GM12878 (cell line): ENCODE measurements around the gene CCDC61. TPM values are rescaled to one million over a fixed set of nuclear protein-coding genes. Genes with fewer than 3 reads are reported as not detected.

Experiments used
- ATAC-seq: fragments of 200-7000 bp; cut with Tn5 transposase; 3 replicates; pipeline ENCODE4 v1.9.1; 2020; ENCODE audit warnings: mild to moderate bottlenecking, moderate library complexity
- BruUV-seq: library from RNA; stranded (reverse); fragments of 400-500 nt; replicated peaks from 2 replicates; lab custom pipeline; 2021; lab: Mats Ljungman, UMichigan
- CTCF ChIA-PET: fragments of 300-600 bp; sonication (Branson Sonifier 250); formaldehyde crosslinking; extraction: SDS; loops from one replicate; lab custom pipeline; 2021; ENCODE audit warnings: inconsistent platforms; lab: Yijun Ruan, JAX
- POLR2A ChIA-PET: fragments of 350-600 bp; formaldehyde crosslinking; extraction: SDS; loops from one replicate; lab custom pipeline; 2021; ENCODE audit warnings: inconsistent platforms; lab: Charles Lee
- RAD21 ChIA-PET: fragments of 300-600 bp; sonication (Branson Sonifier 250); formaldehyde crosslinking; loops from one replicate; lab custom pipeline; 2023; ENCODE audit warnings: antibody characterized with exemption; ENCODE audit not compliant: unreplicated experiment; lab: Charles Lee
- SMC1A ChIA-PET: fragments of 300-600 bp; sonication (Branson Sonifier 250); formaldehyde crosslinking; loops from one replicate; lab custom pipeline; 2023; ENCODE audit not compliant: unreplicated experiment, uncharacterized antibody; lab: Charles Lee
- DNase-seq: peaks from one replicate; pipeline ENCODE4 v3.0.0-alpha.2; 2011; ENCODE audit warnings: low read depth, low spot score
- FAIRE-seq: peaks from 3 replicates; lab custom pipeline; 2011; peaks lifted over from hg19 to GRCh38; lab: Jason Lieb, UNC
- H2AFZ ChIP-seq: 2 replicates; pipeline ENCODE4 v1.6.0; 2011; ENCODE audit warnings: low read depth, low read length, control low read depth; ENCODE audit not compliant: control insufficient read depth
- H3K27ac ChIP-seq: 2 replicates; pipeline ENCODE4 v1.5.1; 2011; ENCODE audit warnings: control low read depth; ENCODE audit not compliant: control insufficient read depth, insufficient read depth
- H3K27me3 ChIP-seq, 2 experiments: replicated peaks in 1 of 2; 2 replicates each; pipeline versions ENCODE4 v1.6.0 to v1.6.1; 2011; ENCODE audit warnings: low read length in 1 of 2; ENCODE audit not compliant: control insufficient read depth in 2 of 2, insufficient read depth in 2 of 2
- H3K36me3 ChIP-seq, 2 experiments: 2 replicates each; pipeline ENCODE4 v1.5.1; 2011; ENCODE audit warnings: low read length in 1 of 2; ENCODE audit not compliant: control insufficient read depth in 2 of 2, insufficient read depth in 2 of 2
- H3K4me1 ChIP-seq: 2 replicates; pipeline ENCODE4 v1.6.1; 2011; ENCODE audit warnings: mild to moderate bottlenecking, low read length, moderate library complexity, mixed read lengths; ENCODE audit not compliant: control insufficient read depth, insufficient read depth
- H3K4me2 ChIP-seq: 2 replicates; pipeline ENCODE4 v1.6.0; 2011; ENCODE audit warnings: control low read depth; ENCODE audit not compliant: control insufficient read depth, insufficient read depth
- H3K4me3 ChIP-seq: fragments of 200-600 bp; sonication (generic); 2 replicates; pipeline ENCODE4 v1.5.1; 2016
- H3K79me2 ChIP-seq: 2 replicates; pipeline ENCODE4 v1.6.0; 2011; ENCODE audit warnings: low read length; ENCODE audit not compliant: control insufficient read depth, insufficient read depth
- H3K9ac ChIP-seq: 2 replicates; pipeline ENCODE4 v1.8.0; 2011; ENCODE audit warnings: low read length, control low read depth, mixed read lengths; ENCODE audit not compliant: control insufficient read depth, insufficient read depth
- H3K9me3 ChIP-seq: replicated peaks from 3 replicates; pipeline ENCODE4 v1.5.1; 2011; ENCODE audit warnings: mild to moderate bottlenecking, low read length; ENCODE audit not compliant: control insufficient read depth, insufficient read depth
- H4K20me1 ChIP-seq: 2 replicates; pipeline ENCODE4 v1.6.0; 2011; ENCODE audit not compliant: control insufficient read depth, insufficient read depth
- ASH2L ChIP-seq: fragments of 300-600, 200-600 bp; sonication (generic); IDR thresholded peaks from 2 replicates; pipeline ENCODE4 v1.6.1; 2017; ENCODE audit warnings: low read depth, mild to moderate bottlenecking, borderline replicate concordance
- CHD2 ChIP-seq: IDR thresholded peaks from 2 replicates; pipeline ENCODE4 v1.6.1; 2011; ENCODE audit warnings: low read depth, low read length, improper control_type of control experiment, borderline replicate concordance
- CREM ChIP-seq: IDR thresholded peaks from 2 replicates; pipeline ENCODE4 v1.6.1; 2014; ENCODE audit warnings: antibody characterized with exemption, low read depth
- GABPA ChIP-seq: IDR thresholded peaks from 2 replicates; pipeline ENCODE4 v1.6.1; 2014; ENCODE audit warnings: antibody characterized with exemption, low read depth, mild to moderate bottlenecking, inconsistent platforms
- KAT2A ChIP-seq: conservative IDR thresholded peaks from 2 replicates; pipeline ENCODE4 v1.6.1; 2011; ENCODE audit warnings: low read depth, low read length; ENCODE audit not compliant: control insufficient read depth
- LARP7 ChIP-seq: fragments of 450-650 bp; IDR thresholded peaks from 2 replicates; pipeline ENCODE4 v1.6.1; 2017; ENCODE audit warnings: mild to moderate bottlenecking
- MEF2A ChIP-seq: IDR thresholded peaks from 2 replicates; pipeline ENCODE4 v1.6.1; 2011; ENCODE audit warnings: low read depth, mild to moderate bottlenecking, low read length, moderate library complexity; ENCODE audit not compliant: insufficient read depth
- MEF2B ChIP-seq: fragments of 450-650 bp; IDR thresholded peaks from 2 replicates; pipeline ENCODE4 v1.6.1; 2018; ENCODE audit warnings: mild to moderate bottlenecking, moderate library complexity; ENCODE audit not compliant: partially characterized antibody, poor library complexity, severe bottlenecking
- NFIC ChIP-seq: IDR thresholded peaks from 2 replicates; pipeline ENCODE4 v1.6.1; 2012; ENCODE audit warnings: low read depth, mild to moderate bottlenecking, inconsistent platforms, low read length, moderate library complexity
- NR2F1 ChIP-seq: fragments of 450-650 bp; conservative IDR thresholded peaks from 2 replicates; pipeline ENCODE4 v1.6.1; 2017; ENCODE audit warnings: mild to moderate bottlenecking
- PAX8 ChIP-seq: fragments of 450-650 bp; IDR thresholded peaks from 2 replicates; pipeline ENCODE4 v1.6.1; 2017; ENCODE audit warnings: mild to moderate bottlenecking, moderate library complexity
- SMAD5 ChIP-seq: IDR thresholded peaks from 2 replicates; pipeline ENCODE4 v1.6.1; 2016; ENCODE audit warnings: antibody characterized with exemption, low read depth
- SPI1 ChIP-seq: IDR thresholded peaks from 2 replicates; pipeline ENCODE4 v1.6.1; 2011; ENCODE audit warnings: low read depth, mild to moderate bottlenecking, low read length, moderate library complexity, borderline replicate concordance; ENCODE audit not compliant: insufficient read depth
- SREBF1 ChIP-seq: IDR thresholded peaks from 2 replicates; pipeline ENCODE4 v1.6.1; 2012; ENCODE audit warnings: mild to moderate bottlenecking, low read length
- STAT3 ChIP-seq: IDR thresholded peaks from 2 replicates; pipeline ENCODE4 v1.6.1; 2011; ENCODE audit warnings: low read depth, low read length, improper control_type of control experiment
- SUPT20H ChIP-seq: IDR thresholded peaks from 2 replicates; pipeline ENCODE4 v1.6.1; 2011; ENCODE audit warnings: low read depth, mild to moderate bottlenecking, low read length, moderate library complexity, borderline replicate concordance; ENCODE audit not compliant: control insufficient read depth
- SUZ12 ChIP-seq: fragments of 200-600 bp; sonication (generic); IDR thresholded peaks from one replicate; pipeline ENCODE4 v1.6.1; 2018; ENCODE audit warnings: antibody characterized with exemption, mild to moderate bottlenecking; ENCODE audit not compliant: unreplicated experiment
- WGBS: methylation state at CpG from one replicate; pipeline ENCODE4 v1.1.6; 2016; ENCODE audit warnings: low lambda C conversion rate; ENCODE audit not compliant: insufficient replicate concordance, insufficient coverage; ENCODE audit errors: missing lambda C conversion rate; 5-methylcytosine and 5-hydroxymethylcytosine counted together
- in situ Hi-C: fragments of 300-500 bp; cut with MboI; formaldehyde crosslinking; loops from 9 replicates; pipeline ENCODE4 v1.14.3; 2018; ENCODE audit warnings: mixed read lengths
- intact Hi-C: fragments of 100-400 bp; cut with micrococcal nuclease; formaldehyde crosslinking; loops from one replicate; pipeline ENCODE4 v1.14.2; 2022; ENCODE audit not compliant: unreplicated experiment
- polyA plus RNA-seq, 11 experiments: library from polyadenylated mRNA; depleted of rRNA in 4 of 11; unstranded in 6 of 11; stranded (reverse) in 5 of 11; fragments of >200 nt; fragmentation: Nextera tagmentation in 4 of 11; fragmentation: Illumina TruSeq in 1 of 11; extraction: Ambion mirVana in 4 of 11; extraction: Trizol in 1 of 11; gene quantifications; 1 replicate in 1 of 11; 2 replicates in 10 of 11; pipeline versions ENCODE4 v1.2.1 to v1.2.3, GENCODE V29; 2011 to 2016; ENCODE audit warnings: inconsistent platforms in 2 of 11, missing spikeins in 2 of 11, low read depth in 1 of 11
- total RNA-seq, 4 experiments: library from RNA; depleted of rRNA in 3 of 4; stranded (reverse); fragments of >200 nt in 3 of 4; fragmentation: Illumina TruSeq in 1 of 4; extraction: Trizol in 1 of 4; gene quantifications; 2 replicates each; pipeline versions ENCODE4 v1.2.1 to v1.2.3, GENCODE V29; 2013 to 2021

CCDC61 gene
- total and polyA plus RNA-seq, 10 of the 15 experiments (the other 5 are each of a cell fraction or from before 2014, with no cell fraction given): 0.27 to 27.1 (median 8.7) TPM

GRCh38 chr19:45994998-45995714 lies at the start of gene CCDC61 (continued):
- no peak for TF ChIP-seq KAT2A
- no peak for TF ChIP-seq SREBF1
- TF ChIP-seq PAX8: no peak
- TF ChIP-seq CREM: peak; percentile 39
- peak; percentile 65 for TF ChIP-seq NR2F1
- no peak for TF ChIP-seq ASH2L
- TF ChIP-seq SUZ12: no peak
- TF ChIP-seq MEF2A: no peak
- no peak for TF ChIP-seq SUPT20H

- H3K27ac ChIP-seq: no peak overlapping the region
- H3K27me3 ChIP-seq: no peaks in the 10 kb centered on the region; a peak in 1 of 4 replicates
- peaks cover 3% of the 10 kb centered on the region; the same call in 2 of the 3 replicates for H3K9me3 ChIP-seq
- in situ Hi-C loops: no loop called here
- no peak overlapping the region for H3K4me2 ChIP-seq
- TF ChIP-seq STAT3: no peak
- TF ChIP-seq NFIC: no peak
- TF ChIP-seq SPI1: no peak
- TF ChIP-seq SMAD5: no peak
- no peak for TF ChIP-seq GABPA
- TF ChIP-seq CHD2: no peak
- TF ChIP-seq LARP7: no peak
- TF ChIP-seq MEF2B: no peak
- H3K36me3 ChIP-seq: no peaks in the 10 kb centered on the region
- ChIA-PET RAD21 (no interaction called here), CTCF (interaction anchor here (0.6 to 0.9 kb wide), 2 partner anchors 34 to 169 kb away, joined by 3 to 4 read pairs; no protein-coding TSS in a partner anchor), SMC1A (no interaction called here), POLR2A (no interaction called here)
- no peaks in the 10 kb centered on the region for H3K79me2 ChIP-seq
- FAIRE-seq: no peak
- no peak overlapping the region for H3K4me3 ChIP-seq
- no TSS peak for BruUV-seq
- WGBS: 88% methylated on average over 1 of the region's 1 CpG
- intact Hi-C loops: no loop called here
- no peak overlapping the region for H3K9ac ChIP-seq
- no peak for ATAC-seq
- no peaks in the 10 kb centered on the region for H4K20me1 ChIP-seq
- no peak overlapping the region for H2AFZ ChIP-seq
- DNase-seq: no peak
- peaks cover 3% of the 10 kb centered on the region for H3K4me1 ChIP-seq
Observed at GRCh38 chr19:45947926-45948325, 47.3 kb upstream of the CCDC61 start.
